ENCODE results near the gene CELF5.

DNA sequence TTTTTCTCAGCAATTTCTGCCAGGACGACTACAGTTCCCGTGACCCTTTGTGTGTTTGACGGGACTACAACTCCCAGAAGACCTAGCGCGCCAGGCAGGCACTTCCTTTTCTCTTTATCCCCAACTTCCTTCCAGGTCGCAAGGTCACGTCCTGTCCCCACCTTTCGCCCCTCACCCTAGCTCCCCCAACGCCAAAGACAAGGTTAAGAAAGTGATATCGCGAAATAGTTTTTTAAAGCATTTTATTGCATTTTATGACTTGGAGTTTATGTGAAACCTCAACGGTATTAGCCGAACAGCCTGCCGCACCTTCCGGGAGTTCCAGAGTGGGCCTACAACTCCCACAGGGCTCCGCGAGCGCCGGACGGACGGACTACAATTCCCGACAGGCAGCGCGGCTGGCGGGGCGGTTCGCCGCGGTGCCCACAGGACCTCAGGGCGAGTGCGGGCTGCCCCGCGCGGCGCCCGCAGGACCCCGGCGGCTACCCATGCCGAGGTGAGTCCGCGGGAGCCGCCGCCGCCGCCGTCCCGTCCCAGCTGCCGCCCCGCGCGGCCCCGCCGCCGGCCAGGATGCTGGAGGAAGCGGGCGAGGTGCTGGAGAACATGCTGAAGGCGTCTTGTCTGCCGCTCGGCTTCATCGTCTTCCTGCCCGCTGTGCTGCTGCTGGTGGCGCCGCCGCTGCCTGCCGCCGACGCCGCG lies 38.9 kb upstream of the CELF5 start, which contains the start of gene NCLN:
- TF ChIP-seq EP300 (IDR thresholded peaks at IDR 0.05; ENCODE audit: borderline replicate concordance) (peak; percentile 21; the same call in 1 of the 2 replicates), RAD21 (IDR thresholded peaks at IDR 0.05; ENCODE audit: low read depth) (no peak), TEAD4 (IDR thresholded peaks at IDR 0.05) (no peak), TAF1 (IDR thresholded peaks at IDR 0.05; ENCODE audit: low read depth) (peak; percentile 68; the same call in 1 of the 2 replicates), CEBPB (IDR thresholded peaks at IDR 0.05) (no peak)
- TF ChIP-seq, protein P1, sequence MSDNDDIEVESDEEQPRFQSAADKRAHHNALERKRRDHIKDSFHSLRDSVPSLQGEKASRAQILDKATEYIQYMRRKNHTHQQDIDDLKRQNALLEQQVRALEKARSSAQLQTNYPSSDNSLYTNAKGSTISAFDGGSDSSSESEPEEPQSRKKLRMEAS (IDR thresholded peaks at IDR 0.05), result peak; percentile 59
- TF ChIP-seq, protein P2, sequence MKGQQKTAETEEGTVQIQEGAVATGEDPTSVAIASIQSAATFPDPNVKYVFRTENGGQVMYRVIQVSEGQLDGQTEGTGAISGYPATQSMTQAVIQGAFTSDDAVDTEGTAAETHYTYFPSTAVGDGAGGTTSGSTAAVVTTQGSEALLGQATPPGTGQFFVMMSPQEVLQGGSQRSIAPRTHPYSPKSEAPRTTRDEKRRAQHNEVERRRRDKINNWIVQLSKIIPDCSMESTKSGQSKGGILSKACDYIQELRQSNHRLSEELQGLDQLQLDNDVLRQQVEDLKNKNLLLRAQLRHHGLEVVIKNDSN (IDR thresholded peaks at IDR 0.05), result no peak

All from Ishikawa (cell line).